Stomach (tissue), 9 donors: Measurements from ENCODE around the gene KREMEN2. TPM values are rescaled to one million over a fixed set of nuclear protein-coding genes. Genes with fewer than 3 reads are reported as not detected.
"Not testable (repeated sequence)": the region's sequence is repeated elsewhere in the genome, so short reads cannot be mapped to it uniquely, and the experiment has no call there.

Experiments used
- DNase-seq, 2 donors: peaks; one replicate each; pipeline versions ENCODE4 v3.0.0 to v3.0.0-alpha.2; 2013 to 2019
- H3K27ac ChIP-seq, 5 donors: fragments of 200-600 bp in 4 of 5; sonication (generic) in 4 of 5; one replicate each; pipeline ENCODE4 v1.5.1; 2013 to 2019; ENCODE audit warnings: mild to moderate bottlenecking in 1 of 5, moderate library complexity in 1 of 5
- H3K27me3 ChIP-seq, 3 donors: fragments of 200-600 bp; sonication (generic); one replicate each; pipeline ENCODE4 v1.5.1; 2017 to 2019; ENCODE audit warnings: mixed run types in 1 of 3
- H3K36me3 ChIP-seq, 4 donors: fragments of 200-600 bp; sonication (generic); 1 replicate in 3 of 4; 2 replicates in 1 of 4; pipeline ENCODE4 v1.5.1; 2016 to 2019
- H3K4me1 ChIP-seq, 4 donors: fragments of 200-600 bp; sonication (generic); one replicate each; pipeline ENCODE4 v1.5.1; 2016 to 2019
- H3K4me3 ChIP-seq, 4 donors: fragments of 200-600 bp; sonication (generic) in 3 of 4; one replicate each; pipeline ENCODE4 v1.5.1; 2016 to 2019; ENCODE audit warnings: mild to moderate bottlenecking in 1 of 4
- H3K9me3 ChIP-seq, 4 donors: fragments of 200-600 bp; sonication (generic); one replicate each; pipeline ENCODE4 v1.5.1; 2016 to 2019
- EP300 ChIP-seq: sonication (generic); formaldehyde crosslinking; IDR thresholded peaks from one replicate; pipeline ENCODE4 v1.6.1; 2017; ENCODE audit warnings: antibody characterized with exemption
- POLR2A ChIP-seq, 4 donors: fragments of 450-650 bp; IDR thresholded peaks; one replicate each; pipeline ENCODE4 v1.6.1; 2016; ENCODE audit warnings: antibody characterized with exemption in 4 of 4, control low read depth in 2 of 4, mild to moderate bottlenecking in 1 of 4, moderate library complexity in 1 of 4
- POLR2AphosphoS5 ChIP-seq, 3 donors: sonication (generic); formaldehyde crosslinking; IDR thresholded peaks; one replicate each; pipeline ENCODE4 v1.6.1; 2016; ENCODE audit warnings: antibody characterized with exemption in 3 of 3
- WGBS, 5 donors: extraction: QIAGEN DNeasy Blood & Tissue Kit in 3 of 5; methylation state at CpG; one replicate each; pipeline versions ENCODE4 v1.1.5 to v1.1.7; 2013 to 2018; 5-methylcytosine and 5-hydroxymethylcytosine counted together
- intact Hi-C: fragments of 100-400 bp; cut with DNase I; formaldehyde crosslinking; loops from one replicate; pipeline ENCODE4 v1.15.1; 2023; ENCODE audit warnings: low total_unique reads
- polyA plus RNA-seq, 3 donors: library from polyadenylated mRNA; stranded (reverse); fragments of 200-250 nt; gene quantifications; one replicate each; pipeline ENCODE4 v1.2.3, GENCODE V29; 2013
- total RNA-seq, 5 donors: library from RNA; depleted of rRNA; stranded (reverse); fragments of >200 nt; gene quantifications; one replicate each; pipeline versions ENCODE4 v1.1.0 to v1.2.3, GENCODE V29; 2014 to 2016
- TF ChIP-seq, protein P1 (sequence below), 7 experiments: fragments of 450-650 bp in 4 of 7; fragments of 200-600 bp in 3 of 7; sonication (generic) in 3 of 7; IDR thresholded peaks; one replicate each; pipeline ENCODE4 v1.5.1; 2016 to 2019; ENCODE audit warnings: antibody characterized with exemption in 7 of 7, control low read depth in 2 of 7, mild to moderate bottlenecking in 1 of 7
- donor health status: healthy with polysubstance abuse.
- donor health status: Bipolar disorder and iron deficiency.
- donor health status: healthy.

KREMEN2 gene
- total and polyA plus RNA-seq, 8 donors: 0.37 to 1.1 TPM; not detected in 6

DNA sequence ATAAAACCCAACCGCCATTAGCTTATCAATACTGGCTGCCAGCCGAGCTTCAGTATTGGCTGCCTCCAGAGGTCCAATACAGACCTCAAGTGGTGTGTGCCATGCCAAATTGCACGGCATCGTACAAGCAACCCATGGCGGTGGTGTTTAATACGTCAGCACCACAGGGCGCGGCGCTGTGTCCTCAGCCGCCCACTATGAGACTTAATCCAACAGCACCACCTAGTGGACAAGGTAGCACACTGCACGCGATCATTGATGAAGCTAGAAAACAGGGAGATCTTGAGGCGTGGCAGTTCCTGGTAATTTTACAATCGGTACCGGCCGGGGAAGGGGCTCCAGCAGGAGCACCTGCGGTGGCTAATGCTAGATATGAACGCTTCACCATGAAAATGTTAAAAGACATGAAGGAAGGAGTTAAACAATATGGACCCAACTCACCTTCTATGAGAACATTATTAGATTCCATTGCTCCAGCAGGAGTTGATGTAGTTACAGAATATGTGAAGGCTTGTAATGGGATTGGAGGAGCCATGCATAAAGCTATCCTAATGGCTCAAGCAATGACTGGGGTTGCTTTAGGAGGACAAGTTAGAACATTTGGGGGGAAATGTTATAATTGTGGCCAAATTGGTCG lies 36.9 kb upstream of the KREMEN2 start:
- peak; percentile 95 to 96 for DNase-seq
- intact Hi-C loops: no loop called here
- peaks cover 0 to 18% (median 13%) of the 10 kb centered on the region in 4 donors for H3K4me1 ChIP-seq
- no peaks in the 10 kb centered on the region for H3K27me3 ChIP-seq
- H3K27ac ChIP-seq: peak overlapping the region in 3 of 5 donors; percentile 13 to 58 (median 35)
- WGBS, 5 donors: 4 to 8% (median 5%) methylated on average over 15 to 19 of the region's 19 CpGs
- TF ChIP-seq EP300 (no peak), POLR2AphosphoS5 (IDR thresholded peaks at IDR 0.05) (peak in 2 of 3 donors; percentile 57 to 83), POLR2A (IDR thresholded peaks at IDR 0.05) (no peak)
- TF ChIP-seq, protein P1, sequence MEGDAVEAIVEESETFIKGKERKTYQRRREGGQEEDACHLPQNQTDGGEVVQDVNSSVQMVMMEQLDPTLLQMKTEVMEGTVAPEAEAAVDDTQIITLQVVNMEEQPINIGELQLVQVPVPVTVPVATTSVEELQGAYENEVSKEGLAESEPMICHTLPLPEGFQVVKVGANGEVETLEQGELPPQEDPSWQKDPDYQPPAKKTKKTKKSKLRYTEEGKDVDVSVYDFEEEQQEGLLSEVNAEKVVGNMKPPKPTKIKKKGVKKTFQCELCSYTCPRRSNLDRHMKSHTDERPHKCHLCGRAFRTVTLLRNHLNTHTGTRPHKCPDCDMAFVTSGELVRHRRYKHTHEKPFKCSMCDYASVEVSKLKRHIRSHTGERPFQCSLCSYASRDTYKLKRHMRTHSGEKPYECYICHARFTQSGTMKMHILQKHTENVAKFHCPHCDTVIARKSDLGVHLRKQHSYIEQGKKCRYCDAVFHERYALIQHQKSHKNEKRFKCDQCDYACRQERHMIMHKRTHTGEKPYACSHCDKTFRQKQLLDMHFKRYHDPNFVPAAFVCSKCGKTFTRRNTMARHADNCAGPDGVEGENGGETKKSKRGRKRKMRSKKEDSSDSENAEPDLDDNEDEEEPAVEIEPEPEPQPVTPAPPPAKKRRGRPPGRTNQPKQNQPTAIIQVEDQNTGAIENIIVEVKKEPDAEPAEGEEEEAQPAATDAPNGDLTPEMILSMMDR (IDR thresholded peaks at IDR 0.05): peak in 5 of 7 experiments; percentile 96 to 99 (median 96)
- peaks cover 14 to 48% (median 43%) of the 10 kb centered on the region in 4 donors for H3K36me3 ChIP-seq
- peak overlapping the region in 1 of 4 donors; percentile 3 for H3K4me3 ChIP-seq
- H3K9me3 ChIP-seq: no peaks in the 10 kb centered on the region

DNA sequence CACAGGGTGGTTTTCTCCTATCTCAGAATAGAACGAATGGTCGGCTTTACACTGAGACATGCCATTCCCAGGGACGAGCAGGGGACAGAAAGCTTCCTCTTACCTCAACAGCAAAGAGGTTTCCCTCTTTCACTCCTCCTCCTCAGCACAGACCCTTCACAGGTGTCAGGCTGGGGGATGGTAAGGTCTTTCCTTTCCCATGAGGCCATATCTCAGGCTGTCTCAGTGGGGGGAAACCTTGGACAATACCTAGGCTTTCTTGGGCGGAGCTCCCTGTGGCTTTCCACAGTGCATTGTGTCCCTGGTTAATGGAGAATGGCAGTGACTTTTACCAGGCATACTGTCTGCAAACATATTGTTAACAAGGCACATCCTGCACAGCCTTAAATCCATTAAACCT lies 35.9 kb upstream of the KREMEN2 start:
- WGBS, 5 donors: 74 to 89% (median 83%) methylated on average over 3 to 4 of the region's 4 CpGs
- intact Hi-C loops, H3K27me3 ChIP-seq, DNase-seq, H3K9me3 ChIP-seq, H3K27ac ChIP-seq, H3K4me3 ChIP-seq: not testable (repeated sequence)
- Histone ChIP-seq H3K4me1 (peaks cover 0 to 18% (median 13%) of the 10 kb centered on the region in 4 donors), H3K36me3 (peaks cover 20 to 47% (median 42%) of the 10 kb centered on the region in 4 donors)

DNA sequence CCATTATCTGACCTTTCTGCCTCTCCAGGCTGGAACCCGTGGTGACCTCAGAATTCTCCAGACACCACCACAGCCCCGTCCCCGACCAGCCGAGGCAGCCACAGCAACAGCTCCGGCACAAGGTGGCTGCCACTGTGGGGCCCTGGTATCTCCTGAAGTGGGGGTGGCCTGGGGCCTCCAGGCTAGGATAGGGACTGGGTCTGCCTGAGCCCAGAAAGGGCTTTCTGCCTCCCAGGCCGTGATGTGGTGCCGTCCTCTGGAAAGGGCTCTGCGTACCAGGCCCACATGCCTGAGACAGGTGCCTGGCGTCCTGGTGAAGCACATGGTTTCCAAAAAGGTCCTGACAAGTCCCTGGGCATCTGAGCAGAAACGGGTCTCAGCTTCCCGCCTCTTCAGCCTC lies 35.3 kb upstream of the KREMEN2 start:
- Histone ChIP-seq H3K36me3 (peaks cover 26 to 52% (median 46%) of the 10 kb centered on the region in 4 donors), H3K4me1 (peaks cover 0 to 18% (median 13%) of the 10 kb centered on the region in 4 donors), H3K4me3 (no peak overlapping the region), H3K27me3 (no peaks in the 10 kb centered on the region), H3K9me3 (no peaks in the 10 kb centered on the region), H3K27ac (no peak overlapping the region)
- TF ChIP-seq POLR2A (IDR thresholded peaks at IDR 0.05) (no peak), POLR2AphosphoS5 (IDR thresholded peaks at IDR 0.05) (no peak), EP300 (no peak)
- TF ChIP-seq, protein P1 (IDR thresholded peaks at IDR 0.05): no peak
- no peak for DNase-seq
- intact Hi-C loops: no loop called here
- WGBS, 5 donors: 76 to 88% (median 85%) methylated on average over 7 to 11 of the region's 11 CpGs

DNA sequence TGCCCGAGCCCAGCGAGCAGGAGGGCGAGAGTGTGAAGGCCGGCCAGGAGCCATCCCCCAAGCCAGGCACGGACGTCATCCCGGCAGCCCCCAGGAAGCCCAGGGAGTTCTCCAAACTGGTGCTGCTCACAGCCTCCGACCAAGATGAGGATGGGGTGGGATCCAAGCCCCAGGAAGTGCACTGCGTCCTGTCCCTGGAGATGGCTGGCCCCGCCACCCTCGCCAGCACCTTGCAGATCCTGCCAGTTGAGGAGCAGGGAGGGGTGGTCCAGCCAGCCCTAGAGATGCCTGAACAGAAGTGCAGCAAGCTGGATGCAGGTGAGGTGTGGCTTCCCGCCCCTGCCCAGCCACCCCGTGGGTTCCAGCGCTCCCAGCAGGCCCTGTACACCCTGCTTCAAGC lies 34.4 kb upstream of the KREMEN2 start:
- DNase-seq: no peak
- no peak overlapping the region for H3K4me3 ChIP-seq
- 92 to 97% (median 94%) methylated on average over 6 to 14 of the region's 14 CpGs for WGBS, 5 donors
- TF ChIP-seq POLR2AphosphoS5 (IDR thresholded peaks at IDR 0.05): no peak
- no peak overlapping the region for H3K27ac ChIP-seq
- peaks cover 34 to 56% (median 51%) of the 10 kb centered on the region in 4 donors for H3K36me3 ChIP-seq
- peaks cover 0 to 18% (median 13%) of the 10 kb centered on the region in 4 donors for H3K4me1 ChIP-seq
- no peaks in the 10 kb centered on the region for H3K27me3 ChIP-seq
- intact Hi-C loops: no loop called here
- no peaks in the 10 kb centered on the region for H3K9me3 ChIP-seq

DNA sequence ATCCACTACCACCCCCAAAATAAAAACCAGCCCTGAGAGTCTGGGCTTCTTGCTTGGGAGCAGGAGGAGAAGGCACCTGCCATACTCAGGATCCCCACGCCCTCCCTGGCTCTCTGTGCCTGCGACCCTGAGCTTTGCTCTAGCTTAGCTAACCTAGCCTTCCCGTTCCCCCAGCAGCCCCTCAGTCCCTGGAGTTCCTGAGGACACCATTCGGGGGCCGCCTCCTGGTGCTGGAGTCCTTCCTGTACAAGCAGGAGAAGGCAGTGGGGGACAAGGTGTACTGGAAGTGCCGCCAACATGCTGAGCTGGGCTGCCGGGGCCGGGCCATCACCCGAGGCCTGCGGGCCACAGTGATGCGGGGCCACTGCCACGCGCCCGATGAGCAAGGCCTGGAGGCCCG lies 33.8 kb upstream of the KREMEN2 start:
- no peaks in the 10 kb centered on the region for H3K27me3 ChIP-seq
- H3K4me1 ChIP-seq: peaks cover 0 to 18% (median 13%) of the 10 kb centered on the region in 4 donors
- no peak overlapping the region for H3K27ac ChIP-seq
- no peak for DNase-seq
- H3K9me3 ChIP-seq: no peaks in the 10 kb centered on the region
- TF ChIP-seq POLR2A (IDR thresholded peaks at IDR 0.05): no peak
- TF ChIP-seq, protein P1 (IDR thresholded peaks at IDR 0.05): no peak
- TF ChIP-seq POLR2AphosphoS5 (IDR thresholded peaks at IDR 0.05): no peak
- TF ChIP-seq EP300: no peak
- 94 to 97% (median 96%) methylated on average over 12 to 15 of the region's 15 CpGs for WGBS, 5 donors
- H3K36me3 ChIP-seq: peaks cover 37 to 58% (median 54%) of the 10 kb centered on the region in 4 donors
- intact Hi-C loops: no loop called here
- H3K4me3 ChIP-seq: no peak overlapping the region

DNA sequence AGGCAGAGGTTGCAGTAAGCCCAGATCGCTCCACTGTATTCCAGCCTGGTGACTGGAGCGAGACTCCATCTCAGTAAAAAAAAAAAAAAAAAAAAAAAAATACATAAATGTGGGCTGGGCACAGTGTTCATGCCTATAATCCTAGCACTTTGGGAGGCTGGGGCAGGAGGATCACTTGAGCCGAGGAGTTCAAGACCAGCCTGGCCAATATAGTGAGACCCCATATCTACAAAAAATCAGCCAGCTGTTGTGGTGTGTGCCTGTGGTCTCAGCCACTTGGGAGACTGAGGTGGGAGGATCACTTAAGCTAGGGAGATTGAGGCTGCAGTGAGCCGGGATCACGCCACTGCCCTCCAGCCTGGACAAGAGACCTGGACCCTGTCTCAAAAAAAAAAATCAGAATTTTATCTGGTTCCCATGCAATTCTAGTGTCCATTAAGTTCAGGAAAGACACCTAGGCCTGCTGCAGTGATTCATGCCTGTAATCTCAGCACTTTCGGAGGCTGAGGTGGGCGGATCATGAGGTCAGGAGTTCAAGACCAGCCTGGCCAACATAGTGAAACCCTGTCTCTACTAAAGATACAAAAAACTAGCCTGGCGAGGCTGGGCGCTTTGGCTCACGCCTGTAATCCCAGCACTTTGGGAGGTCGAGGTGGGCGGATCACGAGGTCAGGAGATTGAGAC lies 32.7 kb upstream of the KREMEN2 start:
- Histone ChIP-seq H3K4me1 (peaks cover 0 to 11% (median 10%) of the 10 kb centered on the region in 4 donors), H3K36me3 (peaks cover 42 to 69% (median 66%) of the 10 kb centered on the region in 4 donors)
- DNase-seq, H3K9me3 ChIP-seq, H3K27me3 ChIP-seq, intact Hi-C loops, H3K4me3 ChIP-seq, H3K27ac ChIP-seq: not testable (repeated sequence)
- WGBS, 5 donors: 86 to 95% (median 92%) methylated on average over 13 of the region's 13 CpGs
